ENCODE measurements around the gene ATP9B.

GRCh38 chr18:79384834-79385233 lies 315.6 kb downstream of the ATP9B start:
- TF ChIP-seq CTCF (conservative IDR thresholded peaks at IDR 0.05; ENCODE audit: low read depth, low read length) (no peak), EZH2 (IDR thresholded peaks at IDR 0.05; ENCODE audit: borderline replicate concordance, low read depth, low read length, poor library complexity, severe bottlenecking) (no peak)

Data from A673 (cell line).